ENCODE measurements around the gene CHADL.

The CHADL gene

GRCh38 chr22:41252365-41252764 lies 11.6 kb upstream of the CHADL start:
- Histone ChIP-seq H3K27me3 (ENCODE audit: control insufficient read depth, insufficient read depth, low read length) (no peaks in the 10 kb centered on the region), H3K4me3 (ENCODE audit: low read depth, low read length) (no peak overlapping the region), H3K9ac (ENCODE audit: low read depth, low read length) (no peak overlapping the region), H3K4me1 (ENCODE audit: control insufficient read depth, insufficient read depth, low read length) (no peaks in the 10 kb centered on the region), H3K36me3 (ENCODE audit: control insufficient read depth, insufficient read depth, low read length) (peaks cover 88% of the 10 kb centered on the region), H3K9me3 (ENCODE audit: control insufficient read depth, insufficient read depth, low read length) (no peaks in the 10 kb centered on the region)

DNA sequence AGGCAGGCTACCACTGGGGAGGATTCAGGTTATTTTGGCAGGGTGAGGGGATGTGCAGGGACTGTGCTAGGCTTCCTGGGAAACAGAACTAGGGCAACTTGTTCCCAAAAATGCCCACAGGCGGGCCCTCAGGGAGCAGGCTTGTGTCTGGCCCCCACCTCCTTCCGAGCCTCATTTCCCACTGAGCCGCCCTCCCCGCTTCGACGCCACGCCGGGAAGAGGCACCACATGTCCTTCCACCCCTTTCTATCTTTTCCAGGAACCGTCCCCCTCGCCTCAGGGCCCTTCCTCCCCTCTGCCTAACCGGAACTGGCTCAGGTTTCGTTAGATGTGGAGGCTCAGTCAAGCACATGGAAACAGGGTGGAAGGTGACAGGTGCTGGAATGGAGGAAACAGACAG lies 9.4 kb upstream of the CHADL start:
- H3K9me3 ChIP-seq (ENCODE audit: control insufficient read depth, insufficient read depth, low read length) = no peaks in the 10 kb centered on the region
- H3K36me3 ChIP-seq (ENCODE audit: control insufficient read depth, insufficient read depth, low read length) = peaks cover 83% of the 10 kb centered on the region
- no peak overlapping the region for H3K9ac ChIP-seq (ENCODE audit: low read depth, low read length)
- H3K4me3 ChIP-seq (ENCODE audit: low read depth, low read length) = no peak overlapping the region
- H3K27me3 ChIP-seq (ENCODE audit: control insufficient read depth, insufficient read depth, low read length) = no peaks in the 10 kb centered on the region
- H3K4me1 ChIP-seq (ENCODE audit: control insufficient read depth, insufficient read depth, low read length) = no peaks in the 10 kb centered on the region

DNA sequence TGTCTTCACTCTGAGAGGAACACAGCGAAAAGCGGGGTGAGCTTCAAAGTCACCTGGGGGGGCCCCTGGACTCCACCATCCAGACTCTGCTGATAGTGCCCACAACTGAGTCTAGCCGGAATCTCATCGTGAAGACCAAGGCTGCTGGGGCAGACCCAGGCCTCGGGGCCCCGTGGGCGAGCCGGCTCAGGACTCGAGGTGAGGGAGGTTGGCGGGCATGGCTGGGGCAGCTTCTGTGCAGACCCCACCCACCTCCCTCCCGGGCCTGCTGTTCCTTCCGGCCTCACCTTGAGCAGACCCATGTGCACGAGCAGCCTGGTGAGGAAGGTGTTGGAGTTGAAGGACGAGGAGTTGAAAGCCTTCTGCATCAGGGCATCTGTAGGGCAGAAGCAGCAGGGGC lies 8.7 kb upstream of the CHADL start:
- H3K27me3 ChIP-seq (ENCODE audit: control insufficient read depth, insufficient read depth, low read length) = no peaks in the 10 kb centered on the region
- no peaks in the 10 kb centered on the region for H3K4me1 ChIP-seq (ENCODE audit: control insufficient read depth, insufficient read depth, low read length)
- H3K9me3 ChIP-seq (ENCODE audit: control insufficient read depth, insufficient read depth, low read length) = no peaks in the 10 kb centered on the region
- H3K9ac ChIP-seq (ENCODE audit: low read depth, low read length) = no peak overlapping the region
- no peak overlapping the region for H3K4me3 ChIP-seq (ENCODE audit: low read depth, low read length)
- peaks cover 78% of the 10 kb centered on the region for H3K36me3 ChIP-seq (ENCODE audit: control insufficient read depth, insufficient read depth, low read length)

- no peaks in the 10 kb centered on the region for H3K4me1 ChIP-seq (ENCODE audit: control insufficient read depth, insufficient read depth, low read length)
- no peaks in the 10 kb centered on the region for H3K9me3 ChIP-seq (ENCODE audit: control insufficient read depth, insufficient read depth, low read length)
- H3K27me3 ChIP-seq (ENCODE audit: control insufficient read depth, insufficient read depth, low read length) = no peaks in the 10 kb centered on the region
- H3K4me3 ChIP-seq (ENCODE audit: low read depth, low read length) = no peak overlapping the region
- no peak overlapping the region for H3K9ac ChIP-seq (ENCODE audit: low read depth, low read length)
- H3K36me3 ChIP-seq (ENCODE audit: control insufficient read depth, insufficient read depth, low read length) = peaks cover 74% of the 10 kb centered on the region
These were observed 8.0 kb upstream of the CHADL start for GRCh38 chr22:41248758-41249157.

DNA sequence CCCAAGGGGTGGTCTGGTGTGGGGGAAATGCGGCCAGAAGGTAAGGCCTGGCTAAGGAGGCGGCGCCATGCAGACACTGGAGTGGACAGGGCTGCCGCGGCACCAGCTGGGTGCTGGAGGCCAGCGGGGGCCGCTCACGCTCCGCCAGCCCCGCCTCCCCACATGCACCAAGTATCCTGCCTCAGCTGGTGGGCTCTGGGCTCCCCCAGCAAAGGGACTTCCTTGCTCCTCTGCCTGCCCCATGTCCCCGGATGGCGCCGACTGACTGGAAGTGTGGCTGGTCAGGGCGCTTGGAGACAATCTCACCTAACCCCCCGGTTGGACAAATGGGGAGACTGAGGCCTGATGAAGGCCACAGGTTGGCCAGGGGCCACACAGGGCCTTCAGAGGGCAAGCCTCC lies 7.6 kb upstream of the CHADL start:
- Histone ChIP-seq H3K36me3 (ENCODE audit: control insufficient read depth, insufficient read depth, low read length) (peaks cover 71% of the 10 kb centered on the region), H3K27me3 (ENCODE audit: control insufficient read depth, insufficient read depth, low read length) (no peaks in the 10 kb centered on the region), H3K9me3 (ENCODE audit: control insufficient read depth, insufficient read depth, low read length) (no peaks in the 10 kb centered on the region), H3K4me1 (ENCODE audit: control insufficient read depth, insufficient read depth, low read length) (no peaks in the 10 kb centered on the region), H3K9ac (ENCODE audit: low read depth, low read length) (no peak overlapping the region), H3K4me3 (ENCODE audit: low read depth, low read length) (no peak overlapping the region)

- H3K4me1 ChIP-seq (ENCODE audit: control insufficient read depth, insufficient read depth, low read length) = no peaks in the 10 kb centered on the region
- no peak overlapping the region for H3K4me3 ChIP-seq (ENCODE audit: low read depth, low read length)
- H3K27me3 ChIP-seq (ENCODE audit: control insufficient read depth, insufficient read depth, low read length) = no peaks in the 10 kb centered on the region
- H3K9me3 ChIP-seq (ENCODE audit: control insufficient read depth, insufficient read depth, low read length) = no peaks in the 10 kb centered on the region
- peaks cover 65% of the 10 kb centered on the region for H3K36me3 ChIP-seq (ENCODE audit: control insufficient read depth, insufficient read depth, low read length)
- no peak overlapping the region for H3K9ac ChIP-seq (ENCODE audit: low read depth, low read length)
These were observed 7.0 kb upstream of the CHADL start for GRCh38 chr22:41247703-41248102.

- Histone ChIP-seq H3K27me3 (ENCODE audit: control insufficient read depth, insufficient read depth, low read length) (no peaks in the 10 kb centered on the region), H3K9me3 (ENCODE audit: control insufficient read depth, insufficient read depth, low read length) (no peaks in the 10 kb centered on the region), H3K4me1 (ENCODE audit: control insufficient read depth, insufficient read depth, low read length) (no peaks in the 10 kb centered on the region), H3K9ac (ENCODE audit: low read depth, low read length) (no peak overlapping the region), H3K4me3 (ENCODE audit: low read depth, low read length) (no peak overlapping the region), H3K36me3 (ENCODE audit: control insufficient read depth, insufficient read depth, low read length) (peaks cover 51% of the 10 kb centered on the region)
These were observed 5.3 kb upstream of the CHADL start for GRCh38 chr22:41245917-41246499.

DNA sequence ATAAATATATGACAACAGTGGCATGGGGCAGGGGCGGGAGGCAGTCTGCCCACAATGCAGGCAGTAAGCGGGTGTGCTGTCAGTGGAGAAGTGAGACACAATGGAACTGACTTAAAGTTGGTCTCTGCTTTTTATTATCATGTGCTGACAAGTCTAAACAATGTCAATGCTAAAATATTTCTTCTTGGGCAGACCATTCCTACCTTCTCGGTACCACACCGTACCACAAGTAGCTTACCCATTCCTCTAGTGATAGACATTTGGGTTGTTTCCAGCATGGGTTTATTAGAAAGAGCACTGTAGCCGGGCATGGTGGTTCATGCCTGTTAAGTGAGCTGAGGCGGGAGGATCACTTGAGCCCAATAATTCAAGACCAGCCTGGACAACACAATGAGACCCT lies 2.6 kb upstream of the CHADL start:
- Histone ChIP-seq H3K4me1 (ENCODE audit: control insufficient read depth, insufficient read depth, low read length) (no peaks in the 10 kb centered on the region), H3K36me3 (ENCODE audit: control insufficient read depth, insufficient read depth, low read length) (peaks cover 25% of the 10 kb centered on the region), H3K9ac (ENCODE audit: low read depth, low read length) (no peak overlapping the region), H3K4me3 (ENCODE audit: low read depth, low read length) (no peak overlapping the region), H3K9me3 (ENCODE audit: control insufficient read depth, insufficient read depth, low read length) (no peaks in the 10 kb centered on the region), H3K27me3 (ENCODE audit: control insufficient read depth, insufficient read depth, low read length) (no peaks in the 10 kb centered on the region)

- Histone ChIP-seq H3K36me3 (ENCODE audit: control insufficient read depth, insufficient read depth, low read length) (peaks cover 19% of the 10 kb centered on the region), H3K9ac (ENCODE audit: low read depth, low read length) (no peak overlapping the region)
These were observed 1.8 kb upstream of the CHADL start for GRCh38 chr22:41242396-41243117.

DNA sequence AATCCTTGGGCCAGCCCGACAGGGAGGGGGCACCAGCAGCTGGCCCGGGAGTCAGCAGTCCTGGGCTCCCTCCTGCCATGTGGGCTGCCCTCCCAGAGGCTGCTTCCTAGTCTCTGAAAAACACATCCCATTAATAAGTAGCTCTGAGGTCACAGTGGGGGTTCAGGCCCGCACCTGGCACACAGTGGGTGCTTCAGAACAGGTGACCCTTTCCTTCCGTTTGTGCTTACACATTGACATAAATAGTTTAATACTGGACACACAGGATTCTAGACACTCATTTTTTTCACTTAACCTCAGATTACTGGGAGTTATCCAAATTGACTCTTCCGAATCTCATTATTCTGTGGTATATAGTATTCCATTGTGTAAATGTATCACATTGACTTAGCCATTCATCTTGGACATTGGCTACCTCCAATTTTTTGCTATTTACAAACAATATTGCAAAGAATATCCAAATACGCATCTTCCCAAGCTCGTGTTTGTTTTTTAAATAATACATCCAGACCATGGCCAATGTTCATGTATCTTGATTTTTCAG lies 474 bp upstream of the CHADL start:
- H3K9ac ChIP-seq (ENCODE audit: low read depth, low read length) = no peak overlapping the region
- no peak overlapping the region for H3K4me3 ChIP-seq (ENCODE audit: low read depth, low read length)

More at GRCh38 chr22:41242396-41243117, 1.8 kb upstream of the CHADL start:
- Histone ChIP-seq H3K4me1 (ENCODE audit: control insufficient read depth, insufficient read depth, low read length) (no peaks in the 10 kb centered on the region), H3K27me3 (ENCODE audit: control insufficient read depth, insufficient read depth, low read length) (no peaks in the 10 kb centered on the region), H3K9me3 (ENCODE audit: control insufficient read depth, insufficient read depth, low read length) (no peaks in the 10 kb centered on the region), H3K4me3 (ENCODE audit: low read depth, low read length) (no peak overlapping the region)

DNA sequence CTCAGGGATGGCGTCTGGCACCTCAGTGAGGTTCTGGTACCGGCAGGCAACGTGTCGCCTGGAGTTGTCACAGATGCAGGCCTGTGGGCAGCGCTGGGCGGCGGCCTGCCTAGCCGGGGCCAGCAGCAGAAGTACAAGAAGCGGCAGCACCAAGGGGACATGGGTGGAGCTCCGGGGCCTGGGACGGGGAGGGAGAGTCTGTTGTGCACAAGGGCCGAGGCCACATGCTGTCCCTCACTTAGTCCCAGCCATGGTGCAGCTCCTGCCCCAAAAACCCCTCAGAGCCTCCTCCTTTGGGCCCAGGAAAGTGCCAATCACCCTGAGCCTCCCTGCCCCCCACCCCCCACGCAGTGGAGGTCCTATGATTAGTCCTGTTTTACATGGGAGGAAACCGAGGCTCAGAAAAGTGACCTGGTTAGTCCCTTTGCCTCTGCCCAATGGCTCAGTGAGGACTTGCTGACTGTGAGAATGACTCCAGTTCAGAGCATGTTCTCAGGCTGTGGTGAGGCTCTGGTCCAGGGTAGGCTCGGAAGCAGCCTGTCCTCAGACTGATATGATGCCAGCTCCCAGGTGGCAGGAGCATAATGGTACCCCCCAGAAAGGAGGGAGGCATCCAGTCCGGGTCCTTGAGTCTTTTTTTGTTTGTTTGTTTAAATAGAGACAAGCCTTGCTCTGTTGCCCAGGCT lies 1.1 kb downstream of the CHADL start:
- Histone ChIP-seq H3K4me3 (ENCODE audit: low read depth, low read length) (no peak overlapping the region), H3K36me3 (ENCODE audit: control insufficient read depth, insufficient read depth, low read length) (no peaks in the 10 kb centered on the region), H3K9ac (ENCODE audit: low read depth, low read length) (peak overlapping the region; percentile 54), H3K9me3 (ENCODE audit: control insufficient read depth, insufficient read depth, low read length) (no peaks in the 10 kb centered on the region), H3K27me3 (ENCODE audit: control insufficient read depth, insufficient read depth, low read length) (no peaks in the 10 kb centered on the region), H3K4me1 (ENCODE audit: control insufficient read depth, insufficient read depth, low read length) (no peaks in the 10 kb centered on the region)

More for the DNA sequence above, 474 bp upstream of the CHADL start:
- H3K27me3 ChIP-seq (ENCODE audit: control insufficient read depth, insufficient read depth, low read length) = no peaks in the 10 kb centered on the region
- H3K4me1 ChIP-seq (ENCODE audit: control insufficient read depth, insufficient read depth, low read length) = no peaks in the 10 kb centered on the region
- H3K36me3 ChIP-seq (ENCODE audit: control insufficient read depth, insufficient read depth, low read length) = peaks cover 8% of the 10 kb centered on the region
- no peaks in the 10 kb centered on the region for H3K9me3 ChIP-seq (ENCODE audit: control insufficient read depth, insufficient read depth, low read length)
